ENCODE measurements around the gene POFUT1. TPM values are rescaled to one million over a fixed set of nuclear protein-coding genes. Genes with fewer than 3 reads are reported as not detected.
"Not testable (repeated sequence)": the region's sequence is repeated elsewhere in the genome, so short reads cannot be mapped to it uniquely, and the experiment has no call there.

Gene POFUT1
- total RNA-seq, 1 donor from 2014 or later = 40.9 TPM

DNA sequence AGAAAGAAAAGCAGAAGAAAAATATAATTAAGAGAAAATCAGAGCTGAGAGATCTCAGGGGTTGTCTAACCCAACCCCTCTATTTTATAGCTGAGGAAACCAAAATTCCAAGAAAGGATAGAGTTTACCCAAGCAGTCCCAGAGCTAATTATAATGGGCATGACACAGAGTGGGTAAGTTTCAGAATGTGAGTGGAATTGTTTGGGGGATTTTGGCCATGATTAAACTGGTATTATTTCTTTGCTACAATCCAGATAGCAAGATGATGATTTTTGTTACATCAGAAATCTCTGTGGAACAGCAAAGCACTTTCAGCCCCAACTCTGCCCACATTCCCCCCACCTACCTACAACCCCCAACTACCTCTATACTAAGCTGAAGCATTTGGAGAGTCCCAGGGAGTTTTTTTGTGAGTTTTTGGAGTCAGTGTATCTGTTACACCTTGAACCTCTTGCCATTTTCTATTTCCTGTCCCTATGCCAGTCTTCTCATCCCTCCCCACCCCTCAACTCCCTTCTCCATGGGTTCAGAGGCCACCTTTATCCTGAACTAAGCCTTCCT, 24.7 kb downstream of the POFUT1 start:
- no peak for DNase-seq (ENCODE audit: low spot score)

DNA sequence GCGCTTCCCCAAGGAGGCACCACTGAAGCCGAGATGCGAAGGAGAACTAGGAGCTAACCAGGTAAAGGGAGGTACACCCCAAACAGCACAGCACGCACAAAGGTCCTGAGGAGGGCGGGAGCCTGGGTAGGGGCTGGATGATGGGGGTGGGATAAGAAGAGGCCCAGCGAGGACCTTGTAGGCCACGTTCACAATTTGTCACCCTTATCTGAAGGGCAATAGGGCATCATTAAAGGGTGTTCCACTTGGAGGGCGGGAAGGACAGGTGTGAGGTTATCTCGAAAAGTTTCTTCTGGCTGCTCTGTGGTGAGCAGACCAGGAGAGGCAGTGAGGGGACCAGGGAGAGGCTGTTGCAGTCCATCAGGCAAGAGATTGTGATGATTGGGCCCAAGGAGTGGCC, 25.6 kb downstream of the POFUT1 start:
- no peak for DNase-seq (ENCODE audit: low spot score)

DNA sequence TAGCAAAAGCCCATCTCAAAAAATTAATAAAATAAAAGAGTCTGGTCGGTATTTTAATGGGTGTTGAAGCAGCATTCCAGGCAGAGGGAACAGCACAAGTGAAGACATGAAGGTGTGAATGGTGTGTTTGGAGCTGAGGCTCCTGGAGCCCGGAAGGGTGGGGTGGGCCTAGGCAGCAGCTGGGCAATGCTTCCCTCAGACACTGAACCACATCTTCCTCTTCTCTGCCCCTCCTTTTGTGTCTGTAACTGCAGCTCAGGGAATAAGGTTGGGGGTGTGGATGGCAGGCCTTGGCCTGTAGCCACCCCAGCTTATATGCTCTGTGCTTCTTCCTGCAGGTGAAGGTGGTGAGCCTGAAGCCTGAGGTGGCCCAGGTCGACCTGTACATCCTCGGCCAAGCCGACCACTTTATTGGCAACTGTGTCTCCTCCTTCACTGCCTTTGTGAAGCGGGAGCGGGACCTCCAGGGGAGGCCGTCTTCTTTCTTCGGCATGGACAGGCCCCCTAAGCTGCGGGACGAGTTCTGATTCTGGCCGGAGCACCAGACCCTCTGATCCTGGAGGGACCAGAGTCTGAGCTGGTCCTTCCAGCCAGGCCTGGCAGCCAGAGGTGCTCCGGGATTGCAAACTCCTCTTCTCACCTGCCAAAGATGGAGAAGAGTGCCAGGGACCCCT, 26.6 kb downstream of the POFUT1 start:
- no peak for DNase-seq (ENCODE audit: low spot score)

DNA sequence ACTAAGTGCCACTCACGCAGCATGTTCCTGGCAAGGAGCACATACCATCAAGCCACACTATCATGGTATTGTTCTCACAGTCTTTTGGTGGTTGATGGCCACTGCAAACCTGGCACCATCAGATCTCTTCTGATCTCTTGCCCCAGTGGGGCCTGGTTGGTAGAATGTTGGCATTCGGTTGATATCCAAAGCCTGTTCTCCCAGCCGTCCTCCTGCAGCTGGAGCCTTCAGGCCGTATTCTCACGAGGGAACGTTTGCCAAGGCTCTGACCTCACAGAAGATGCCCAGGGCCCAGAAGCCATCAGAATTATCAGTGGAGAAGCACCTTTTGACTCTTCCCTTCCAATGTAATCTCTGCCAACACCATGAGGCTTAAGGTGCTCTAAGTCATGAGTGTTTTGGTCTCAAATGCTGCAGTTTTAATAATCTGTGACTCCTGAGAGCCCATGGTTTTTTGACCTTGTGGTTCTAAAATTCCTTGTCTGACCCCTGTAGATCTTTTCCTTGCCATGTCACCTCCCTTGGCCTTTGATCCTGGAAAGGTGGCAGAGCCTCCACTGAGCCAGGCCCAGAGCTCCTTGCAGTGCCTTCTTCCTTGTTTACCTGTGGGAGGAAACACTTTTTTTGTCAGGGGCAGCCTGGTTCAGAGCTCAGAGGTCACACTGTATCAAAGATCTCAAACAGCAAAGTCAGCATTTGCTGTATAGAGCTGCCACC, 27.8 kb downstream of the POFUT1 start:
- DNase-seq (ENCODE audit: low spot score) = no peak

DNA sequence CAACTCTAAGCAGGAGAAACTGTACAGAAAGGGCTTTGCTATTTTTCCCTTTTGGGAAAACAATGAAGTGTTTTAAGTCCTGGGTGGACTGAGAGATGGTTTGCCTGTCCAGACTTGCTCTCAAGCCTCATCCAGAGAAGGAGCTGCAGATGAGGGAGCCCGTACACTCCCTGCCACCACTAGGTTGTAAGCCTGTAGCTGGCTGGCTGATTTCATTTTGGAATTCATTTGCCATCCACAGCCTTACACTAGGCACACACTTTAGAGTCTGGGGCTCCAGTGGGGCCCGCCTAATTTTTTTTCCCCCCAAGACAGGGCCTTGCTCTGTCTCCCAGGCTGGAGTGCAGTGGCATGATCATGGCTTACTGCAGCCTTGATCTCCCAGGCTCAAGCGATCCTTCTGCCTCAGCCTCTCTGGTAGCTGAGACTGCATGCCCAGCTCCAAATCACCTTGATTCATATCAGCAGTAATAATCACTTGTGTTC, 28.4 kb downstream of the POFUT1 start:
- DNase-seq (ENCODE audit: low spot score) = no peak

DNA sequence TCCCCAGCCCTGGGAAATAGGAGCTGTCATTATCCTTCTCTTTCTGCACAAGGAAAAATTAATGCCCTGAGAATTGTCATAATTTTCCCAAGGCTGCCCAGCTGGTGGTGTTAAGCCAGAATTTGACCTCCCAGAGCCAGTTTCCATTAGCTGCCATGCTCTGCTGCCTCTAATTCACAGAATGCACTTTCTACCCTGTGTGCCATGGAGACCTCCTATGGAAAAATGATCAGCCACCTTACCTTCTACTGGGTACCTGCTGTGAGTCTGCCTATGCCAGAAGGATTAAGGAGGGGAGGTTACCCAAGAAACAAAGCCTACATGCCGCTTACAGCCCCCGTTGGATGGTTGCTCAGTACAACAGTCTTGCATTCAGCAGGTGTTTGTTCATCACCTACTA, 29.1 kb downstream of the POFUT1 start:
- no peak for DNase-seq (ENCODE audit: low spot score)

DNA sequence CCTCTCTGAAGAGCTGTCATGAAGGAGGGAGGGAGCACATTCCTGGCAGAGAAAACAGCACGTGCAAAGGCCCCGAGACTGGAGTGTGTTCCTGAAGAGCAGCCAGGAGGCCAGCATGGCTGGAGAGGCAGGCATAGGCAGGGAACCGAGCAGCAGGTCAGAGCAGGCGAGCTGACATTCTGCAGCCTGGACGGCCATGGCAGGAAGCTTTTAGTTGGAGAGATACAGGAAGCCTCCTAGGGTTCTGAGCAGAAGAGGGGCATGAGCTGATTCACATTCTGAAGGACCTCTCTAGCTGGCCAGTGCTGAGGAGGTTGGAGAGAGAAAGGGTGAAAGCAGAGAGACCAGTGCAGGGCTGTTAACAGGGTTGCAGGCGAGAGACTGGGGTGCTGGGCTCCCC, 29.7 kb downstream of the POFUT1 start:
- no peak for DNase-seq (ENCODE audit: low spot score)

DNA sequence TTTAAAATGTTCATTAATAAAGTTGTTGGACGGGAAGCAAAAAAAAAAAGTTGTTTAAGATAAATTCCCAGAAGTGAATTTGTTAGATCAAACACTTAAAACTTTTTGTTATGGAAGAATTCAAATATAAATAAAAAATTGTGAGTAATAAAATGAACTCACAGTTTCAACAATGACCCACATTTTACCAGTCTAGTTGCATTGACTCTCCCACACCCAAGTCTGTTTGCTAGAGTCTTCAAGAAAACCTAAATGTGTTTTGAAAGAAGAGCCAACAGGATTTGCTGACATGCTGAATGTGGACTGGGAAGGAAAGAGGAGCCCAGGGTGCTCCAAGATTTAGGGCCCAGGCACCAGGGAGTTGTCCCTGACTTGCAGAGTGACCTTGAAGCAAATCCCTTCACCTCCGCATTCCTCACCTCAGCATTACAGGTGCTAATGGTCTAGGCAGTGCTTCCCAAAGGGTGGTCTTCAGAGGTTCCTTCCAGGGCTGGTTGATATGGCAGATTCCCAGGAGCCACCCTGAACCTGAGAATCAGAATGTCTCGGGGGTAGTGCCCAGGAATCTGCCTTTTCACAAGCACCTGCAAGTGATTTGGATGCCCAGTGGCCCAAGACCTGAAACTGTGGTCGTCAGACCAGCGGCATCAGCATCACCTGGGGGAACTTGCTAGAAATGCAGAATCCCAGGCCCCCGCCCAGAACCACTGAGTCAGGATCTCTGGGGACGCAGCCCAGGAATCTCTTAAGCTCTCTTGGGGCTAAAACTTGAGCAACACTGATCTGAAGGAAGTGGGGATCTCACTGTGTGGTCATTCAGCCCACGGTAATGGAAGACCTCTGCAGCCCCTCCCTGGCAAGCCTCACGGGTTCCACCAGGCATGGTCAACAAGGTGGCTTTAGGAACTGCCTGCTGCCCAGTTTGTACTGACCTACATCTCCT, 31.1 kb downstream of the POFUT1 start:
- no peak for DNase-seq (ENCODE audit: low spot score)

DNA sequence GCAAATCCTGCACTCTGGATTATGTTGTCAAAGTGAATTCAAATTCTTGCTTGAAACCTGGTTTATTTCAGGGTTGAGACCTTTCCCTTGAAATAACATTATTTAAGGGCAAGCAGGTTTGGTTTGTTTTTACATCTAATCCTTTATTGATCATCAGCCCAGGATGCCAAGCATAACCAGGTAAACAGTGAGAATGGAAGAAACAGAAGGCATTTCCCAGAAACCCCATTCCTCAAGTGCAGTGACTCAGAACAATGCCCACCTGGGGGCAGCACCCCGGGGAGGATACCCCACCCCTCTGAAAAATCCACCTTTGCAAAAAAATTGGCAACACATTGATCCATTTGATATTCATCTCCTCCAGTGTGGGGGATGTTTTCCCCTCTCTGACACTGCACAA, 32.5 kb downstream of the POFUT1 start:
- no peak for DNase-seq (ENCODE audit: low spot score)

DNA sequence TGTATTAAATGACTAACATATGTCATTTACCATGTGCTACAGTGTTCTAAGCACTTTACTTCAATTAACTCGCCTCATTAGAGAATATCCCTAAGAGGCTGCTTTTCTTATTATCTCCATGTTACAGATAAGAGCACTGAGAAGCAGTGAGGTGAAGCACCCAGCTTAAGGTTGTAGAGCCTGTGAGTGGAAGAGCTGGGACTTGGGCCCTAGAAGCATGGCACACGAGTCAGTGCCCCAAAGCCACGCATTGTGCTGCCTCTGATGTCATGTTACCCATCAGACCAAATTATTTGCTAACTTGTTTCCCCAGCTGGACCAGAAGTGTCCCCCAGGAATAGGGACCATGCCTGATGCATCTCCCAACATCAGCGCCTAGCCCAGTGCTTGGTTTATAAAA, 34.1 kb downstream of the POFUT1 start:
- DNase-seq (ENCODE audit: low spot score) = no peak

DNA sequence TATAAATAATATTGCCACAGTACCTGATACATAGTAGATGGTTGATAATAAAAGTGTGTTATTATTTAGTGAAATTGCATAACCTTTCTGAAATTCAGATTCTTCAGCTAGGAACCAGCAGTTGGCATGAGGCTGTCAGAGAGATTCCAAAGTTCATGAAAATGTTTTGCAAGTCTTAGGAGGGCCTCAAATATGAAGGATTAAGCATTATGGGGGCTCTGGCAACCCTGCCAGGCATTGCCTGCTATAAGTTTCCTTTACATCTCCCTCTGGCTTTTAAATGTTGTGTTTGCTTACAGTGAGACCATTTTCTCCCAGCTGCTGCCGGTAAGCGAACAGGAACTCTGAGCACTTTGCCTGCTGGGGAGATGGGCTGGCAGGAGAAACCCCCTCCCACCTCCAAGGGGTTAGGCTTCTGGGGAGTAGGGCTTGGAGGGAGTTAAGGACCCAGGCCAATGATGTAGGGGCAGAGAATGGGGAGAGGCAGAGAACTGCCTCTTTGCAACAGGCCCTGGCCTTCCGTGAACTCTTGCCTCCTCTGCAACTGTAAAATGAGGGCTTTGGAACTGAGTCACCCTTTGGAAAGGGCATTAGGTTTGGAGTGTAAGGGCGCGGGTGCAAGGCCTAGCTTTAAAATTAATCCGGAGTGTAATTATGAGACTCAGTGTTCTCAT, 36.6 kb downstream of the POFUT1 start:
- DNase-seq (ENCODE audit: low spot score) = no peak

DNA sequence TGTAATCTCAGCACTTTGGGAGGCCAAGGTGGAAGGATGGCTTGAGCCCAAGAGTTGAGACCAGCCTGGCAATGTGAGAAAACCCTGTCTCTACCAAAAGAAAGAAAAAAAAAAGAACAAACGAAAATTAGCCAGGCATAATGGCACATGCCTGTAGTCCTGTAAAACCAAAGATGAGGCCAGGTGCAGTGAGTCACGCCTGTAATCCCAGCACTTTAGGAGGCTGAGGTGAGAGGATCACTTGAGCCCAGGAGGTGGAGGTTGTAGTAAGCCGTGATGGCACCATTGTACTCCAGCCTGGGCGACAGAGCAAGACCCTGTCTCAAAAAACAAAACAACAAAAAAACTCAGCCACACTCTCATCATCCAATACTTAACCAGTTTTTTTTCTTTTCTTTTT, 37.3 kb downstream of the POFUT1 start:
- no peak for DNase-seq (ENCODE audit: low spot score)

DNA sequence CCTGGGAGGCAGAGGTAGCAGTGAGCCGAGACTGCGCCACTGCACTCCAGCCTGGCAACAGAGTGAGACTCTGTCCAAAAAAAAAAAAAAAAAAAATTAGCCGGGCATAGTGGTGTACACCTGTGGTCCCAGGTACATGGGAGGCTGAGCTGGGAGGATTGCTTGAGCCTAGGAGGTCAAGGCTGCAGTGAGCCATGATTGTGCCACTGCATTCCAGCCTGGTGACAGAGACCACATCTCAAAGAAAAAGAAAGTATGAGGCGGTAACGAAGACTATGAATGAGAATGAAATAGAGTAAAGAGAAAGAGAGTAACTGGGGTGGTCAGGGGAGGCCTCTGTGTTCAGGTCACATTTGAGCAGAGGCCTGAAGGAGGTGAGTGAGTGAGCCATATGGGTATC, 38.5 kb downstream of the POFUT1 start:
- DNase-seq (ENCODE audit: low spot score) = not testable (repeated sequence)

DNA sequence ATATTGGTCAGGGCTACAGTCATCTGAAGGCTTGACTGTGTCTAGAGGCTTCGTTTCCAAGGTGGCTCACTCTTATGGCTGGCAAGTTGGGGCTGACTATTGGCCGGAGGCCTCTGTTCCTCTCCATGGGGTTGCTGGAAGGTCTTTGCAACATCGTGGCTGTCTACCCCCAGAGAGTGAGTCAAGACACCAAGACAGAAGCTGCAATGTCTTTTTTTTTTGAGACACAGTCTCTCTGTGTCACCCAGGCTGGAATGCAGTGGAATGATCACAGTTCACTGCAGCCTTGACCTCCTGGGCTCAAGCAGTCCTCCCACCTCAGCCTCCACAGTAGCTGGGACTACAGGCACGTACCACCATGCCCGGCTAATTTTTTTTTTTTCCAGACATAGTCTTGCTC, 40.4 kb downstream of the POFUT1 start:
- no peak for DNase-seq (ENCODE audit: low spot score)

DNA sequence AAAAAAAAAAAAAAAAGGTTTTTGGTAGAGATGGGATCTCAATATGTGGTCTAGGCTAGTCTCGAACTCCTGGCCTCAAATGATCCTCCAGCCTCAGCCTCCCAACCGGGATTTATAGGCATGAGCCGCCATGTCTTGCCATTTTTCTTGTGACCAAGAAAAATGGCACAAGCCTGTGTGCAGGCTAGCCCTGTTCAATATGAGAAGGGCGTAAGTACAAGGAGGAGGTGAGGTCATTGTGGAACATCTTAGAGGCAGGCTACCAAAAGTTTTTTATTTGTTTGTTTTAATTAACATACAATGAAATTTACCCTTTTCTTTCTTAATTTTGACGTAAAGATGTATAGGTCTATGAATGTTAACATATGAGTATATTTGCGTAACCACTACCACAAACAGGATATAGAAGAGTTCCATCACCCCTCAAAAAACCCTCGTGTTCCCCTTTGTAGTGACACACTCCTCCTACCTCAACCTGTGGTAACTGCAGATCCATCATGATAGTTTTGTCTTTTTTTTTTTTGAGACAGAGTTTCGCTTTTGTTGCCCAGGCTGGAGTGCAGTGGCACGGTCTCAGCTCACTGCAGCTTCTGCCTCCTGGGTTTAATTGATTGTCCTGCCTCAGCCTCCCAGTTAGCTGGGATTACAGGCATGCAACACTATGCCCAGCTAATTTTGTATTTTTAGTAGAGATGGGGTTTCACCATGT, 41.5 kb downstream of the POFUT1 start:
- DNase-seq (ENCODE audit: low spot score) = no peak

DNA sequence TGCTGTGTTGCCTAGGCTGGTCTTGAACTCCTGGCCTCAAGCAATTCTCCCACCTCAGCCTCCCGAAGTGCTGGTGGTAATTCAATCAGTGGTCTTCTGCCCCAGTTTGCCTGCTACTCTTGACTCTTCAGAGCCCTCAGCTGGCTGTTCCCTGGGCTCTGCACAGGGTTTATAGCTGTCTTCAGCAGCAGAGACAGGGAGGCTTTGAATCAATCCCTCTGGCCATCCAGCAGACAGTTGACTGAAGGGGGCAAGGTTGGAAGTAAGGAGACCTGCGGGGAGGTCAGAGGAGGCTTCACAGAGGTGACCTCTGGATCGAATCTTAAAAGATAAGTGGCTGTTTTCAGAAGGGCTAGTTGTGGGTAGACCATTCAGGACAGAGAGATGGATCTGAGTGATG, 43.8 kb downstream of the POFUT1 start:
- DNase-seq (ENCODE audit: low spot score) = no peak

DNA sequence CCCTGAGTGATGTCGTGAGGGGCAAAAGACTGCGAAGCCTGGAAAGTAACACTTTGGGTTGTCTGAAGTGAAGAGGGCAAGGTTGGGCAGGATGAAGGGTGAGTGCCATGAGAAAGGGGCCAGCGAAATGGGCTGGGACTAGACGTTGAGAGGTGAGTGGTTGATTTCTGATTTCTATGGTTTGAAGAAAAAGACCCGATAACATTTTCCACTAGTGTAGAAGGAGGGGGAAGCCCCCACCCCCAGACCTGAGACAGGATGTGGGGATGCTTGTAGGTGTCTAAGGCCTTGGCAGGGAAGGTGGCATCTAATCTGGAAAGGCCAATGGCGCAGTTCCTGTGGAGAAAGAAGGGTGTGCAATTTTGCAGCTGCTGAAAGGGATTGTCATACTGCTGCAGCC, 44.5 kb downstream of the POFUT1 start:
- no peak for DNase-seq (ENCODE audit: low spot score)

DNA sequence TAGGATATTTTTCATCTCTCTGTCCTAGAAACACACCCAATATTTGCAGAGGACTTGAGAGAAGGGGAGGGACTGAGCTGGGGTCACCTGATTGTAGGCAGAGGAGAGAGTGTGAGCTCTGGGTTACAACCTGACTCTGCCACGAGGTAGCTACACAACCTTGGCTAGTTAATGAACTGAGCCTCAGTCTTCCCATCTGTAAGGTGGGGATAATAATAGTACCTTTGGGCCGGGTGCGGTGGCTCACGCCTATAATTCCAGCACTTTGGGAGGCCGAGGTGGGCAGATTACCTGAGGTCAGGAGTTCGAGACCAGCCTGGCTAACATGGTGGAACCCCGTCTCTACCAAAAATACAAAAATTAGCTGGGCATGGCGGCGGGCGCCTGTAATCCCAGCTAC, 53.3 kb downstream of the POFUT1 start:
- DNase-seq (ENCODE audit: low spot score) = not testable (repeated sequence)

DNA sequence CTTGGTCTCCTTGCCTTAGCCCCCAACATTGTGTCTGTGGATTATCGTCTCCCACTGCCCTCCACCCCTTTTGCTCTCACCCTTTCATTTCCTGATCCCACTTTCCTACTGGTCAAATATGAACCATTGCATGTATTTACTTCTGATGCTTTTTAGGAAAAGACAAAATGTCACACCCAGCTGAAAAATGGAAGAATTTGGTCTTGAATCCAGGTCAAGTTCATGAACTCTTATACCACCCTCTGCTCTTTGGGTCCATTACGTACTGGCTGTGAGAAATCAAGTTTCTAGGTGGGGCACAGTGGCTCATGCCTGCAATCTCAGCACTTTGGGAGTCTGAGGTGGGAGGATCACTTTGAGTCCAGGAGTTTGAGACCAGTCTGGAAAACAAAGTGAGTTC, 54.0 kb downstream of the POFUT1 start:
- no peak for DNase-seq (ENCODE audit: low spot score)

DNA sequence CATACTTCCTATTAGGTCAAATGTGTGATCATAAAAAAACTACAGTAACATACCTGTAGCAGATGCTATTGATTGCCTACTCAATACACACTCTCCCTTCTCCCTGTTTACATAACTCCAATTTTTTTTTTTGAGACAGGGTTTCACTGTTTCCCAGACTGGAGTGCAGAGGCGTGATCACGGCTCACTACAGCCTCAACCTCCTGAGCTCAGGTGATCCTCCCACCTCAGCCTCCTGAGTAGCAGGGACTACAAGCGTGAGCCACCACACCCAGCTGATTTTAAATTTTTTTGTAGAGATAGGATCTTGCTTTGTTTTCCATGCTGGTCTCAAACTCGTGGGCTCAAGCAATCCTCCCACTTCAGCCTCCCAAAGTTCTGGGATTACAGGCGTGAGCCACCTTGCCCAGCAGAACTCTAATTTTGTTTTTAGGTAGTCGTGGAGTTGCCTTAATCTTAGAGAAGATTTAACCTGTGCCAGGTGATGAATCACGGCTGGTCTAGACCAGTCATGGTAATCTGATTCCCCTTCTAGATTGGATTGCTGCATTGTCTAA, 55.8 kb downstream of the POFUT1 start:
- no peak for DNase-seq (ENCODE audit: low spot score)

Data from mesenteric fat pad (tissue), 1 donor.